ENCODE measurements around the gene DRC7.

DRC7 gene

DNA sequence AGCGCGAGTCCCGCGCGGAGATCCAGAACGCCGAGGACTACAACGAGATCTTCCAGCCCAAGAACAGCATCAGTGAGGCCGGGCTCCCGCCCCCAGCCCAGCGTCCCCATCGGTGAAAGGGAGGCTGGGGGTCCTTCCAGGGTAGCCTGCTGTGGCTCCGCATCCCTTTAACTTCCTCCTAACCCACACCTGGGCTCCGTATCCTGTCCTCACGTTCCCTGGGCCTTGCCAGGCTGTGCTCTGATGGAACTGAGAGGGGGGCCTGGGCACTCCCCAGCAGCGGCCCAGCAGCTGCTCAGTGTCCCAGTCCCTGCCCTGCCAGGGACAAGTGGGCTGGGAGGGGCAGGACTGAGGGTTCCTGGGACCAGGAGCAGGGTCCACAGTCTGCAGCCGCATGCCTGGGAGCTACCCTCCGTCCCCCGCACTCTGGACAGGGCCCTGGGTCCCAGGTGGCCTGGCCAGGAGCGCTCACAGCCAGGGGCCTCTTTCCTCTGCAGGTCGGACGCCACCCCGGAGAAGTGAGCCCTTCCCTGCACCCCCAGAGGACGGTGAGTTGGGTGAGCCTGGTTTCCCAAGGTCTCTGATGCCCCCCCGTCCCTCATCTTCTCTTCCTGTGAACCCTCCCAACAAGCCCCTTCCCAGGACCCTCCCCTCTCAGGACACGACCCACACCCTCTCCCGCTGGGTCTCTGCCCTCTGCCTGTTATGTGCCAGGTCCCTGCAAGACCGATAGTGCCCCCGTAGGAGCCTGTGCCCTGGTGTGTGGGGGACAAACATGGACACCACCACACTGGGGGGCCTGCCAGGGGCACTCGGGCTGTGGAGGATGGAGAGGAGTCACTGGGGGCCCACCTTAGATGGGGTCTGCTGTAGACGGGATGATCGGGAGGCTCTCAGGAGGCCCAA is 59.1 kb downstream of the DRC7 start:
- DNase-seq, result no peak

- no peak for DNase-seq
Measured at GRCh38 chr16:57754354-57755060, 59.9 kb downstream of the DRC7 start.

- no peak for DNase-seq
Measured at GRCh38 chr16:57755061-57755684, 60.6 kb downstream of the DRC7 start.

GRCh38 chr16:57755726-57756423 is 61.3 kb downstream of the DRC7 start:
- DNase-seq, result no peak

GRCh38 chr16:57756424-57757325 is 62.1 kb downstream of the DRC7 start:
- DNase-seq, result peak; percentile 44

- peak; percentile 88 for DNase-seq
Measured at GRCh38 chr16:57757326-57757786, 62.8 kb downstream of the DRC7 start.

DNA sequence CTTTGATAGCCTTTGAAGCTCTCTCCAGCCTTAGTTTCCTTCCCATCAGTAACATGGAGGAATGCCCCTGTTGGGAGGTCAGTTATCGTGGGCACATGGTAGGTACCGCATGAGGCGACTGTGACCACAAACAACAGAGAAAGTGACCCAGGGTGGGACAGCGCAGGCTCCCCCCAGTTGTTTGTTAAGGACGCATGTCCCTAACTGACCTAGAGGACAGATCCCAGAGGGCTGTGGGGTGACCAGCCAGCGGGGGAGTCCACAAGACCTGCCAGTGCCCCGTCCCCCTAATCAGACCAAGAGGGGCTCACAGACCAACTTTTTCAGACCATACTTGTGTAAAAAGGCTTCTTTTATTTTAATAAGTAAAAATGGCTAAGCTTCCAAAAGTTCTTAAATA is 63.3 kb downstream of the DRC7 start:
- DNase-seq, result no peak

DNA sequence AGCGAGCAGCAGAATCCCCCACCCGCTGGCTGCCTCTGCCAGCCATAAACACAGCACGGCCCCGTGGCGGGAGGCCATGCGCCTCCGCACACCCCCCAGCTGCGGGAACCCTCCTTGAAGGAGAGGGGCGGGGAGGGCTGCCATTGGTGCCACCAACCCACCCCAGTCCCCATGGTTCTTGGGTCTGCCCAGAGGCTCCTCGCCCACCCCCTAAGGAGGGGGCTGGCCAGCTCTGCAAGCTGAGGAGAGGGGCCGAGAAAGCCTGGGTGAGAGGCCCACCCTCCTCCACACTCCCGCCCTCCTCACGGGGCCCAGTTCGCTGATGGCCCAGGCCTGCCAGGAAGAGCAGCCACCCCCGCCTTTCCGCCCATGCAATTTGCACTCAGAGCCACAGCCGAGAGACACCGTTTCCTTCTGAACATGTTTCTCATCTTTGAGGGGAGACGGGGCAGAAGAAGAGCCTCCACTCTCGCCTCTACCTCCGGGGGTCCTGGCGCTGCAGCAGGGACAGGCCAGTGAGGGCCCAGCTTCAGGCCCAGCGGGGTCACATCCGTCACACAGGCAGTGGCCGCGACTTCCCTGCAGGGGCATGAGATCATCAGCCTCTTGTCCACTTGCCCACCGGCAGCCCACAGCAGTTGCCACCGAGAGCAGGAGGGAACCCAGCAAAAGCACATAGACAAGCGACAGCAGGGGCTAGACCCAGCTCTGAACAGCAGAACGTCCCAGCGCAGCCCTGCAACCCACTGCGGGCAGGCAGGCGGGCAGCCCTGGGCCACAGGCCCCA is 63.9 kb downstream of the DRC7 start:
- no peak for DNase-seq

GRCh38 chr16:57759131-57759530 is 64.5 kb downstream of the DRC7 start:
- DNase-seq, result no peak

DNA sequence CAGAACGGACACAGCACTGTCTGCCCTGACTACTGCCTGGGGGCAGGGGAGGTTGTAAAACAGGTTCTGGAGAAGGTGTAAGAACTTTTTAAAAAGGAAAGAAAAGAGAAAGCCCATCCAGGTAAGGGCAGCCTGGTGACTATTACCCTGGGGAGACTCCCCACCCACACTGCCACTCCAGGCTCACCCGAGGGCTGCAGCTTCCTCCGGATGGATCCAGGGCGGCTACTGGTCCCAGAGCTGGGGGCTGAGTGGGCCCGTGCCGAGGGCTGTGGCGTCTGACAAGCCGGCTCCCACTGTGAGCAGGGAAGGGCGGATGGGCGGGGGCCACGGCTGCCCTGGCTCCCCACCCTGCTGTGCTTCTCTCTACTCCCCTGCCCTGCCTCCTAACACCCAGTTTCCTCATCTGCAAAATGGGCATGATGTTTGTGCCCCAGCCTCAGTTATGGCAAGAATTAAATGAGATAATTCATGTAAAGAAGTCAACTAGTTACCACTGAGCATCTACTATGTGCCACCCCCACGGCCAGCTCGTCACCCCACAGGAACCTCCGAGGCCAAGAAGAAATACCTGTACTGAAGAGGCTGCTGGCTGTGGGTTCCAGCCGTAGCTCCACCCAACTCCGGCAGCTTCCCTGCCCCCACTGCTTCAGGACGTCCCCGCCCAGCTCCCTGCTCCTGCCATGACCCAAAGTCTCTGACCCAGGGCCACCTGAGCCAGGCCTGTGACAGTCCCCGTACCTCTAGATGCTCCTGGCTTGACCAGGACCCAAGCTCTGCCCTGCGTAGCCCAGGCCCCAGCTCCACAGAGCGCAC is 65.1 kb downstream of the DRC7 start:
- DNase-seq, result peak; percentile 33

GRCh38 chr16:57760357-57761160 is 66.0 kb downstream of the DRC7 start:
- no peak for DNase-seq

DNA sequence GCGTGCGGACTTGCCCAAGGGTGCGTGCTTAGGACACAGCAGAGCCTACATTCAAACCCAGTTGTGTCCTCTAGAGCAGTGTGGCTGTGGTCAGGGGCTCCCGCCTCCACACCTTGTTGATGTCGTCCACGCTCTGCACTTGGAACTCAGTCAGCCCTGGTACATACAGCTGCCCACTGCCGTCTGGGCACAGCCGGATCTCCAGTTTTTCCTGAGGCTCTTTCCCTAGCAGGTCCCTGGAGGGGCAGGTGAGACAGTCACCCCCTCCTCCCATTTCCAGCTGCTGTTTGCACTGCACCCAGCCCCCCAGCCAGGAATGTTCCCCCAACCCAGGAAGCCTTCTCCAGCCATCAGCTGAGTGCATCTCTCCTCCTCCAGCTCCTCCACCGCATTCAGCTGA is 66.7 kb downstream of the DRC7 start:
- peak; percentile 37 for DNase-seq

DNA sequence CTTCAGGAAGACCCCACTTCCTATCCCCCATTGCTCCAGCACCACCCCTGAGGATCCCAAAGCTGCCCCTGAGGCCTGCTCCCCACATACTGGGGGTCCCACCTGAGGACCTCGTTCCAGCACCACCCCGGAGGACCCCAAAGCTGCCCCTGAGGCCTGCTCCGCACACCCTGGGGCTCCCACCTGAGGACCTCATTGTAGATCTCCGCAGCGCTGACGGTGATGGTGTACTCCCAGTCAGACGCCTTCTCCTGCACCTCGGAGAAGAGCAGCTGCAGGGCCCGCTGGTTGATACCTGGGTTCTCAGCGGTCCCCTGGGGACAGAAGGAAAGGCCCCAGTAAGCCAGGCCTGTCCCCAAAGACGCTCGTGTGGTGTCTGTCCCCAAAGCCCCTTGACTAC is 67.4 kb downstream of the DRC7 start:
- no peak for DNase-seq

GRCh38 chr16:57762365-57763040 is 67.9 kb downstream of the DRC7 start:
- no peak for DNase-seq

DNA sequence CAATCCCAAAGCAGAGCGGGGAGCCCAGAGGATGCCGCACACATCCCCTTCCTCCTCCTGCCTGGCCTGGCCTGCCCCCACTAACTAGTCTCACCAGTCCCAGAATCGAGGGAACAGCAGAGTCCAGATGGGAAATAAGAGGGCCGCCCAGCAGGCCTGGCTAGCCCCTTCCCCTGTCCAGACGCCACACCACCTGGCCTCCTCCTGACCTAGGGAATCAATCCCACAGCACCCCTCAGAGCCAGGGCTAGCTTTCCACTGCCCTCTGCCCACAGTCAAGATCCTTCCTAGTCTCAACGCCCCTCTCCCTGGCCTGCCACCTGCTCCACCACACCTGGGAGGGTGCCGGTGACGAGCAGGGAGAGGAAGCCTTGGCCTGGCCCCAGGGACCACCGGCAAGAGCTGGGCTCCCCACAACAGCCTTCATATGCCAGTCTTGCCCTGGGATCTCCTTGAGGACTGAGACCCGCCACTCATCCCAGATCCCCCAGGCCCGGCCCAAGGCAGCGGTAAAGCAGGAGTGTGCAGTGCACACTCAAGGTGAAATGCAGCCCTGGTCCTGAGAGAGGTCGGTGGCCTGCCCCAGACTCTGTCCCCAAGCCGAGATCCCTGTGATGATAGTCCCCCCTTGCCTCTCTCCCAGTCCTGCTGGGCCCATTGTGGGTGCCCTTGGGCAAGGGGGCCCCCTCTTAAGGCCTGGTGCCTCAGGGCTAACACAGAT is 68.8 kb downstream of the DRC7 start:
- DNase-seq, result no peak

GRCh38 chr16:57764006-57764340 is 69.4 kb downstream of the DRC7 start:
- no peak for DNase-seq

DNA sequence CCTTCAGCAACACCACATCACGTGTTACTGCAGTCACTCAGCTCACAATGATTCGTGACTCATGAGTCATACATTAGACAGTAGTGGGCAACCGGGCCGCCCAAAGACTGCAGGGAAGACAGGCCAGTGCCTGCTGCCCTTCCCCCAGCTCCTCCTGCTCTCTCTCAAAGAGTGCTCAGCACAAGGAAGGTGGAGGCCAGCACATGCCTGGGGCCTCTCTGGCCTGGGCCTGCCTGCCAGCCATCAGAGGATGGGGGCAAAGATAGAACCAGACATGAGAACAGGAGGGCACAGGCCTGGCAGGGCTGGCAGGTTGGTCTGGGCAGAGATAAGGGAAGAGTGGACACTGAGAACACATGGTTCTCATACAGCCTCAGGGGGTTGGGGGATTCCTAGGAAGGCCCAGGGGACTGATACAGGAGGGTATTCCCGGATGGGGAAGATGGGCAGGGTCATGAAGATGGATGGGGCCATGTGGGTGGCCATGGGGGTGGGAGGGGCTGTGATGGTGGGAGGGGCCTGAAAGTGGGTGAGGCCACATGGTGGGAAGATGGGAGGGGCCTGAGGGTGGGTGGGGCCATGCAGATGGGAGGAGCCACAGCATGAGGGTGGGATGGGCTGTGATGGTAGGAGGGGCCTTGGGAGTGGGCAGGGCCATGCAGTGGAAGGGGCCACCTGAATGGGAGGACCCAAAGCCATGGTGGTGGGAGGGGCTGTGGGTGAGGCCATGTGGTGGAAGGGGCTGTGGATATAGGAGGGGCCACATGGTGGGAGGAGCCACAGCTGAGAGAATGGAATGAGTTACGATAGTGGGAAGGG is 69.9 kb downstream of the DRC7 start:
- DNase-seq, result peak; percentile 92
